Measurements from ENCODE around the gene ZGPAT. TPM values are rescaled to one million over a fixed set of nuclear protein-coding genes. Genes with fewer than 3 reads are reported as not detected.

Gene ZGPAT
- total RNA-seq, 1 experiment from 2014 or later = 48.4 TPM

GRCh38 chr20:63782051-63782471 is 74.2 kb downstream of the ZGPAT start:
- H3K27me3 Mint-ChIP-seq (ENCODE audit: unreplicated experiment) = peaks cover 15% of the 10 kb centered on the region
- intact Hi-C loops (cut with micrococcal nuclease; ENCODE audit: unreplicated experiment) = no loop called here
- no peak overlapping the region for H3K4me3 Mint-ChIP-seq (ENCODE audit: low read depth, unreplicated experiment)
- CTCF ChIA-PET = interaction anchor here (0.6 kb wide), 1 partner anchor 83 kb away, joined by 4 read pairs; the partner anchor contains the start of gene TPD52L2
- H3K27ac Mint-ChIP-seq (ENCODE audit: unreplicated experiment) = no peak overlapping the region
- no peaks in the 10 kb centered on the region for H3K9me3 Mint-ChIP-seq (ENCODE audit: low read depth, unreplicated experiment)
- DNase-seq = no peak
- H3K36me3 Mint-ChIP-seq (ENCODE audit: insufficient read depth, unreplicated experiment) = no peaks in the 10 kb centered on the region
- no peak for TF ChIP-seq CTCF (IDR thresholded peaks at IDR 0.05; ENCODE audit: unreplicated experiment)
- H3K4me1 Mint-ChIP-seq (ENCODE audit: low read depth, unreplicated experiment) = no peaks in the 10 kb centered on the region
- no TSS peak for BruUV-seq (replicated peaks)

GRCh38 chr20:63782521-63782971 is 74.7 kb downstream of the ZGPAT start:
- no peaks in the 10 kb centered on the region for H3K9me3 Mint-ChIP-seq (ENCODE audit: low read depth, unreplicated experiment)
- BruUV-seq (replicated peaks) = no TSS peak

GRCh38 chr20:63783970-63784369 is 76.1 kb downstream of the ZGPAT start:
- Mint-ChIP-seq H3K27me3 (ENCODE audit: unreplicated experiment) (peaks cover 15% of the 10 kb centered on the region), H3K27ac (ENCODE audit: unreplicated experiment) (no peak overlapping the region), H3K4me1 (ENCODE audit: low read depth, unreplicated experiment) (no peaks in the 10 kb centered on the region), H3K9me3 (ENCODE audit: low read depth, unreplicated experiment) (no peaks in the 10 kb centered on the region), H3K4me3 (ENCODE audit: low read depth, unreplicated experiment) (no peak overlapping the region), H3K36me3 (ENCODE audit: insufficient read depth, unreplicated experiment) (no peaks in the 10 kb centered on the region)
- CTCF ChIA-PET = interaction anchor here (1.0 to 1.4 kb wide), 2 partner anchors 76 to 80 kb away, joined by 3 read pairs; partner anchors contain the start of genes ARFRP1 and ZGPAT
- DNase-seq = no peak
- intact Hi-C loops (cut with micrococcal nuclease; ENCODE audit: unreplicated experiment) = no loop called here
- no TSS peak for BruUV-seq (replicated peaks)
- TF ChIP-seq CTCF (IDR thresholded peaks at IDR 0.05; ENCODE audit: unreplicated experiment) = no peak

More at GRCh38 chr20:63782521-63782971, 74.7 kb downstream of the ZGPAT start:
- DNase-seq = no peak
- no peak overlapping the region for H3K27ac Mint-ChIP-seq (ENCODE audit: unreplicated experiment)
- H3K4me1 Mint-ChIP-seq (ENCODE audit: low read depth, unreplicated experiment) = no peaks in the 10 kb centered on the region
- no peak for TF ChIP-seq CTCF (IDR thresholded peaks at IDR 0.05; ENCODE audit: unreplicated experiment)
- H3K36me3 Mint-ChIP-seq (ENCODE audit: insufficient read depth, unreplicated experiment) = no peaks in the 10 kb centered on the region
- no peak overlapping the region for H3K4me3 Mint-ChIP-seq (ENCODE audit: low read depth, unreplicated experiment)
- intact Hi-C loops (cut with micrococcal nuclease; ENCODE audit: unreplicated experiment) = no loop called here
- H3K27me3 Mint-ChIP-seq (ENCODE audit: unreplicated experiment) = peaks cover 15% of the 10 kb centered on the region
- CTCF ChIA-PET = no interaction called here

GRCh38 chr20:63785691-63786131 is 77.9 kb downstream of the ZGPAT start:
- no TSS peak for BruUV-seq (replicated peaks)
- H3K27ac Mint-ChIP-seq (ENCODE audit: unreplicated experiment) = no peak overlapping the region
- peaks cover 15% of the 10 kb centered on the region for H3K27me3 Mint-ChIP-seq (ENCODE audit: unreplicated experiment)
- H3K4me3 Mint-ChIP-seq (ENCODE audit: low read depth, unreplicated experiment) = no peak overlapping the region
- no peak for DNase-seq
- intact Hi-C loops (cut with micrococcal nuclease; ENCODE audit: unreplicated experiment) = loop anchor here (2.0 kb wide), 1 partner anchor 79 kb away; the partner anchor contains the start of gene TPD52L2
- H3K4me1 Mint-ChIP-seq (ENCODE audit: low read depth, unreplicated experiment) = no peaks in the 10 kb centered on the region
- CTCF ChIA-PET = interaction anchor here (0.8 to 1.7 kb wide), 5 partner anchors 15 to 79 kb away, joined by 3 to 12 read pairs (median 5); partner anchors contain the start of genes ARFRP1, TPD52L2 and ZGPAT
- TF ChIP-seq CTCF (IDR thresholded peaks at IDR 0.05; ENCODE audit: unreplicated experiment) = no peak
- H3K36me3 Mint-ChIP-seq (ENCODE audit: insufficient read depth, unreplicated experiment) = no peaks in the 10 kb centered on the region
- no peaks in the 10 kb centered on the region for H3K9me3 Mint-ChIP-seq (ENCODE audit: low read depth, unreplicated experiment)

Other genes with a start within 250 kb of the ZGPAT start
- gene KCNQ2, start 235.4 kb upstream of the ZGPAT start, total RNA-seq (2022) = 0.07 and 0.38 TPM in 2 replicates
- gene EEF1A2, start 209.0 kb upstream of the ZGPAT start, total RNA-seq (2022) = 359 and 393 TPM in 2 replicates
- 517 and 545 TPM in 2 replicates for gene PPDPF, start 187.3 kb upstream of the ZGPAT start, total RNA-seq (2022)
- 15.9 and 22.5 TPM in 2 replicates for gene PTK6, start 170.7 kb upstream of the ZGPAT start, total RNA-seq (2022)
- not detected in 2 replicates for gene SRMS, start 160.3 kb upstream of the ZGPAT start, total RNA-seq (2022)
- gene FNDC11, start 153.9 kb upstream of the ZGPAT start, total RNA-seq (2022) = 0.24 TPM in 1 of 2 replicates, not detected in the other
- gene HELZ2, start 133.8 kb upstream of the ZGPAT start, total RNA-seq (2022) = 135 and 281 TPM in 2 replicates
- gene GMEB2, start 80.9 kb upstream of the ZGPAT start, total RNA-seq (2022) = 18.6 and 18.8 TPM in 2 replicates
- 2.0 and 2.3 TPM in 2 replicates for gene STMN3, start 54.6 kb upstream of the ZGPAT start, total RNA-seq (2022)
- 39.1 and 39.8 TPM in 2 replicates for gene RTEL1, start 49.7 kb upstream of the ZGPAT start, total RNA-seq (2022)
- gene TNFRSF6B, start 11.4 kb upstream of the ZGPAT start, total RNA-seq (2022) = not detected in 2 replicates
- gene ARFRP1, start 63 bp upstream of the ZGPAT start, total RNA-seq (2022) = 74.0 and 85.1 TPM in 2 replicates
- 25.8 and 27.1 TPM in 2 replicates for gene LIME1, start 28.6 kb downstream of the ZGPAT start, total RNA-seq (2022)
- 163 and 169 TPM in 2 replicates for gene SLC2A4RG, start 31.7 kb downstream of the ZGPAT start, total RNA-seq (2022)
- gene ZBTB46, start 123.2 kb downstream of the ZGPAT start, total RNA-seq (2022) = 2.5 and 3.2 TPM in 2 replicates
- gene ABHD16B, start 153.5 kb downstream of the ZGPAT start, total RNA-seq (2022) = 0.24 TPM in 1 of 2 replicates, not detected in the other
- 192 and 197 TPM in 2 replicates for gene TPD52L2, start 157.2 kb downstream of the ZGPAT start, total RNA-seq (2022)
- gene DNAJC5, start 187.1 kb downstream of the ZGPAT start, total RNA-seq (2022) = 79.9 and 85.9 TPM in 2 replicates
- gene UCKL1, start 248.4 kb downstream of the ZGPAT start, total RNA-seq (2022) = 85.1 and 86.3 TPM in 2 replicates